8988T (cell line): ENCODE data around the gene C1orf21.
"Not testable (repeated sequence)": the region's sequence is repeated elsewhere in the genome, so short reads cannot be mapped to it uniquely, and the experiment has no call there.

Source experiments
- DNase-seq: peaks from one replicate; pipeline ENCODE4 v3.0.0; 2011

C1orf21 gene, protein sequence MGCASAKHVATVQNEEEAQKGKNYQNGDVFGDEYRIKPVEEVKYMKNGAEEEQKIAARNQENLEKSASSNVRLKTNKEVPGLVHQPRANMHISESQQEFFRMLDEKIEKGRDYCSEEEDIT

DNA sequence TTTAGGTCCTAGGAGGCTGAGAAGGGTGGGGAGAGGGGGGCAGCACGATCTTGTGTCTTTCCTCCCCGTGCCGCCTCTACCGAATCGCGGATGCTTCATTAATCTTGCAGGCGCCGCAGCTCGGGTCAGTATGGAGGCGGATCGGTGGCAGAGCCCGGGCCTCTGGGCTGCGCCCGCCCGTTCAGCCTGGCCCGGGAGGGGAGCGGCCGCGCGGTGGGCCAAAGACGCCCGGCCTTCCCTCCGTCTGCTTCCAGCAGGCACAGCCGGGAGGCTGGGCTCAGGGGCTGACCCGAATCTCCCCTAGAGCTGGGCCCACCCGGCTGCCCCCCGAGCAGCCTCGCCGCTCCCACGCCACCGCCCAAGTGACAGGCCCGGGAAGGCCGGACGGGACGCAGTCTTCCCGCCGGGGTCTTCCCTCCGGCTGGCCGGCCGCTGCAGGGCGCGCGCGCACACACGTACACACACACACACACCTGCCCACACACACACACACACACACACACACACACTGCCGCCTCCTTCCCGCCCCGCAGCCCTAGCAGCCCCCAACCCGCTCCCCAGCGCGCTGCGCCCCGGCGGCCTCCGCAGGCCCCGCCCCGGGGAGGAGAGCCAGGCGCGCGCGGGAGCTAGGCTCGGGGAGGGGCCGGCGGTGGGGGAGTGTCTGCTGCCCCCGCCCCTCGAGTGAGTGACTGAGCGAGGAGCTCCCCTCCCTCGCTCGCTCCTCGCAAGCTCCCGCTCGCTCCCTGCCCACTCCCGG lies at the start of gene C1orf21:
C1orf21 (plus strand) TSS at position 718 of the 757 bp plus-strand sequence. CDS start 90,481 bp downstream, outside the sequence.
- peak; percentile 71 for DNase-seq

DNA sequence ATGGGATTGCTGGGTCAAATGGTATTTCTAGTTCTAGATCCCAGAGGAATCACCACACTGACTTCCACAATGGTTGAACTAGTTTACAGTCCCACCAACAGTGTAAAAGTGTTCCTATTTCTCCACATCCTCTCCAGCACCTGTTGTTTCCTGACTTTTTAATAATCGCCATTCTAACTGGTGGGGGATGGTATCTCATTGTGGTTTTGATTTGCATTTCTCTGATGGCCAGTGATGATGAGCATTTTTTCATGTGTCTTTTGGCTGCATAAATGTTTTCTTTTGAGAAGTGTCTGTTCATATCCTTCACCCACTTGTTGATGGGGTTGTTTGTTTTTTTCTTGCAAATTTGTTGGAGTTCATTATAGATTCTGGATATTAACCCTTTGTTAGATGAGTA lies 49.0 kb upstream of the C1orf21 start:
- not testable (repeated sequence) for DNase-seq

DNA sequence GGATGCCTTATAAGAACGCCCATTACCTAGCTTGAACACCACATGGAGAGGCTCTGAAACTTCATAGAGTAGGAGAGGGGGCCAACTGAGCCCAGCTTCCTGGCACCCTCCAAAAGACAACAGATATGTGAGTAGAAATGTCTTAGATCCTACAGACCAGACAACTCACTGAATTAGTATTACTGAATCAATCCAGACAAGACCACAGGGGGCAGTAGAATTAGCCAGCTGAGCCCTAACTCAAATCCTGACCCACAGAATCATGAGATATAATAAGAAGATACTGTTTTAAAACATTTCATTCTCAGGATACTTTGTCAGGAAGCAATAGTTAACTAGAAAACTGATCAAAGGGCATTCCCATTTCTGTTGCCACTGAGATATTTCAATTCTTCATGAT lies 45.8 kb upstream of the C1orf21 start:
- DNase-seq = no peak

DNA sequence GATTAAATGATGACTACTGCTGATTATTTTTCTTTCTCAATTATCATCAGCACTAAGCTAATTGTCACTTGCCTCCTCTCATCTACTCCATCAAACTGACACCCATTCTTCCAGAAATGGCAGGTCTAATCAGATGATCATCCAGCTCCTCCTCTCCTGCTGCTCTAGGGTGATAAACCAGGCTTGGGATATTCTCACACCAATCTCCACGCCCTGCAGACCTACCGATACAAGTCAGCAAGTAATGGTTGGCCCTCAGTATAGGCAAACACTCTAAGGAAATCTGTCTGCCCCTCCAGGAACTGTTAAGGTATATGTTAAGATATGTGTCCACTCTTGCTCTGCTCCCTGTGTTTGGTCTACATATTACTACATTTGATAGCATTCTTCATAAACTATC lies 36.3 kb upstream of the C1orf21 start:
- no peak for DNase-seq

DNA sequence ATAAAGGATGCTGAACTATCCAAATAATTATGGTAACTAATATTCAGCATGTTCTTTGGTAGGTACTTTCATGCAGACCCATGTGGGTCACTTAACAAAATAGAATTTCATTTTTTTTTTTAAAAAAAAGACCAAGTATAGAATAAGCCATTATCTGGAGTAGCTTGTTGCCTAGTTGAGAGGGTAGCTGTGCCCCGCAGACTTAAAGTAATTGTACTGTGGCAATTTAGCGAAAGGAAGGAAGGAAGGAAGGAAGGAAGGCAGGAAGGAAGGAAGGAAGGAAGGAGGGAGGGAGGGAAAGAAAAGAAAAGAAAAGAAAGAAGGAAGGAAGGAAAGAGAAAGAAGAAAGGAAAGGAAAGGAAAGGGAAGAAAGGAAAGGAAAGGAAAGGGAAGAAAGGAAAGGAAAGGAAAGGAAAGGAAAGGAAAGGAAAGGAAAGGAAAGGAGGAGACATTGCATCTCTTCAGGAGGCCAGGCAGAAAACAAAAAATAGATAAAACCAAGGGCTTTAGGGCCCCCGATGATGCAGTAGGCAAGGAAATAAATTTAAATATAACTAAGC lies 35.3 kb upstream of the C1orf21 start:
- DNase-seq = no peak

DNA sequence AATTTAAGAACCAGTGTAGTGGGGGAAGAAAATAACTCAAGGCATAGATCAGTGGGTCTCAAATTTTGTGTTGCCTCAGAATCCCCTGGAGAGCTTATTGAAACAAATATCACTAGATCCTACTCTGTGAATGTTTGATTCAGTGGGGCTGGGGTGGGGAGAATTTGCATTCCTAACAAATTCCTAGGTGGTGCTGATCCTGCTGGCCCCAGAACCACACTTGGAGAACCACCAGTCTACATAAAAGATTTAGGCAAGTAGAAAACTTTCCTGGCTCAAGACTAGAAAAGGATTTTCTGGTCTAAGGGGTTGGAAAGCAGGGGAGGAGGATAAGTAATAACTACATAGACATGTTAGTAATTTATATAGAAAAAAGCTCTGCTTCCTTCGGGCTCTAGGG lies 34.1 kb upstream of the C1orf21 start:
- DNase-seq = no peak

DNA sequence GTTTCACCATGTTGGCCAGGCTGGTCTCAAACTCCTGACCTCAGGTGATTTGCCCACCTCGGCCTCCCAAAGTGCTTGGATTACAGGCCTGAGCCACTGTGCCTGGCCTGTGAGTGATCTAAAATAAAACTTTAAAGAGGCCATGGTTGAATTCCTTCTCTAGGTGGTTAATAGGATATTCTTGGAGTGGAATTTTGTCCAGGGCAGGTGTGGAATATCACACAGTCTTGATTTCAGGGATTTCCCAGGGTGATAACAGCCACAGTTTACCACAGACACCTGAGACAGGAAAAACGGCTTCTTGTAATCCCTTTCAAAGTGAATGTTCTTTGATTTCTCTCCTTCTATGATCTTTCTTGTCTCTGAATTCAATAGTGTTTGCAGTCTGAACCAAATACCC lies 32.1 kb upstream of the C1orf21 start:
- DNase-seq = no peak

DNA sequence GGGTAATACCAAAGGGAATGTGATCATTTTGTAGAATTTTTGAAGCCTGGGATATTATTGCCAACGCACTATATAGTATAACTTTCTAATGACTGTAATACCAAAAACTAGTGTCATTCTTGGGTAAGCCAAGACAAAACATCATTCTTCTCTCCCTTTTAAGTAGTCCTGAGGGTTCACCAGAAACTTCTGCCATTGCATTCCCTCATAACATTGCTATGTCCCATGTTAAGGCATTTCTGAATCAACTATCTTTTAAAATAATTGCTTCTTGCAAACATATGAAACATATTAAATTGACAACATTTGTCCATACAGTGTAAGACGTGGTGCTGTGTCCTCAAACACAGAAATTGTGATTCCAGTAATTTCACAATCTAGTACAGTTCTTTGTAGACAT lies 29.9 kb upstream of the C1orf21 start:
- DNase-seq = no peak

DNA sequence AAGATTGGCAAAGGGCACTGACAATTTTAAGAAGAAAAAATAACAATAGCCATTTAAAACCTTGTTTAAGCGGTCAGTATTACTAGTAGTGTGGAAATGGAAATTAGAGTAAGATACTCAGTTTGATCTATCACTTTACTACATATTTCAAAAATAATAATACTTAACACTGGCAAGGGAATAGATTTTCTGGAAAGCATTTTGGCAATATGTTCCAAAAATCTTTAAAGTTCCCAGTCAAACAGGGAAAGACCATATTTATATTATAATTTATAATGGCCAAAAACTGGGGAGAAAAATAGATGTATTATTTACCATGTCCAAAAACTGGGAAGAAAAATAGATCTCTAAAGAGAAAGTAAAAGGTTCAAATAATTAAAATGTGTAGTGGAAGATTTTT lies 28.6 kb upstream of the C1orf21 start:
- no peak for DNase-seq

DNA sequence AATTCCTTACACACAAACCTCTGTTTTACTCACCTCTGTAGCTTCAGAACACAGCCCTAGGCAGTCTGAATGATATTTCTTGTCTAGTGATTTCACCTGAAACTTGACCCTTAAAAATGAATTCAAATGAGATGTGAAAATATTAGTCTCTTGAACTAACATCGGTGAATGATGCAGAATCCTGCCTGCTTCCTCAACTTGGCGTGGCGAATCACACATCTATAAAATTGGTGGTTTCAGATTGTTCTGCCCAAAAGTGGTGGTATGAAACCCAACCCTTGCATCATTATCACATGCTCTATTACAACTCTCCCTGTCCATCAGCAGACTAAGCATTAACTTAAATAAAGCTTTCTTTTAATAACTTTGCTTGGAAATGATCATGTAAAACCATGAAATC lies 26.9 kb upstream of the C1orf21 start:
- DNase-seq = no peak

DNA sequence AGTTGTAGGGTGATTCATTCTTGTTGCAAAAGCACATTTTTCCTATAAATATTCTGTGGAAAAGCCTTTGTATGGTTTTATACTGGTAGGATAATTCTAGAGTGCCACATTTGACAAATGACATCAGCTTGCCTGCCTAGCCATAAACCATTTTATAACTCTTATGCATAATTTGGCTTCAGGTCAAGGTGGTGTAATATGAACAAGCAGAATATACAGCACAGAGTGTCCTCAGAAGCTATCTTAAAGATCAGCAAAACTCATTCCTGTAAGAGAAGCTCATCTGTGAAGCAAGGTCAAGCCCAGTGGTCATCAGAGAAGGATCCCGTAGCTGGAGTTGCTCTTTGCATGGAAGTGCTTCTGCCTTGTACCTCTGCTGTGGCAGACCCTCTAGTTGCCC lies 24.0 kb upstream of the C1orf21 start:
- DNase-seq = no peak

DNA sequence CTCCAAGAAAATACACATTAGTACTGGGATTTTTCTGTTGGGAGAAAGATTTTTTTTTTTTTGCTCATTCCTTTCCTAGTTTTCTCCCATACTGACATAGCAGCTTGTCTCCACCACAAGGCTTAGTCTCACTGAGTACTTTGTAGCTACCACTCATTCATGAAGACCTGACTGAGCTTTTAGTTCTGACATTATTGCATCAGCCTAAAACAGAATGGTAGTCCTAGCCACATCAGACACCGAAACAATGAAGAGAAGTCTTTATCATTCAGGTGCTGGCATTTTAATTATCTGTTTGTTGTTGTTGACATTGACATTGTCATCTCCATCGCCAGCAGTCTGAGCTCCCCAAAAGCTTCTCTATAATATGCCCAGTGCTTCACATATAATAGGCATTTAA lies 21.1 kb upstream of the C1orf21 start:
- DNase-seq = no peak

DNA sequence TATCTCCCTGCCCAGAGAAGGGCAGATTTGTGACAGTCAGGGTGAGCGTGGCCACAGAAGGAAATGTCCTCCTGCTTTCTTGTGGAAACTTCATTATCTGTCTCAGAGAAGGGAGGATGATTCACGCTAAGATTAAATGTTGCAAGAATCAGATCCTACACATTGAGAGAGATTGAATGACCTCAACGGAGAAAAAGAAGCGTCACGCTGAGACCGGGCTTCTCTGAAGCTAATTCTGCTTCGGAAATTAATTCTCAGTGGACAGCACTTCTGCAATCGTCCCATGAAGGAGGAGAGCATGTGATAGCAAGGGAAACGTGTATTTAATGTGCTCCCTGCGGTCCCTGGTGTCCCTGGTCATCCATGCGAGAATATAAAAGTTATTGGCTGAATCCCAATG lies 19.8 kb upstream of the C1orf21 start:
- no peak for DNase-seq

DNA sequence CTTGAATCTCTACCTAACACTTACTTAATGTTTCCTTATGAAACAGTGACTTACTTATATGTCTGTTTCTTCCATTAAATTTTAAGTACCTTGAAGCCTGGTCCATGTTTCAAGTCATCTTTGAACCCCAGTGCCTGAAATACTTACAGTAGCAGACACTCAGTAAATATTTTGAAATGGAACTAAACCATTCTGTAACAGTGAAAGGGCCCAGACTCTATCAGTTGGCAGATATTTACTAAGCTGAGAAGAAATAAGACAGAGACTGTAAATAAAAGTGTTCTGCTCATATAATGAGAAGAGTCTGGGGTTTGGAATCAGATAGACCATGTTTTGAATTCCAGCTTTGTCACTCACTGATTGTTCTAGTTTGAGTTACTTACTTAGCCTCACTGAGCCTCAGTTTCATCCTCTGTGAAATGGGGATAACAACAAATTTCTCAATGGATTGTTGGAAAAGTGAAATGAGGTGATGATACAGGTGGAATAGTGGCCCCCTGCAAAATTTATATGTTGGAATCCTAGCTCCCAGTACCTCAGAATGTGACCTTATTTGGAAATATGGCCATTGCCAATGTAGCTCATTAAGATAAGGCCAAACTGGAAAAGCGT lies 19.3 kb upstream of the C1orf21 start:
- DNase-seq = no peak

DNA sequence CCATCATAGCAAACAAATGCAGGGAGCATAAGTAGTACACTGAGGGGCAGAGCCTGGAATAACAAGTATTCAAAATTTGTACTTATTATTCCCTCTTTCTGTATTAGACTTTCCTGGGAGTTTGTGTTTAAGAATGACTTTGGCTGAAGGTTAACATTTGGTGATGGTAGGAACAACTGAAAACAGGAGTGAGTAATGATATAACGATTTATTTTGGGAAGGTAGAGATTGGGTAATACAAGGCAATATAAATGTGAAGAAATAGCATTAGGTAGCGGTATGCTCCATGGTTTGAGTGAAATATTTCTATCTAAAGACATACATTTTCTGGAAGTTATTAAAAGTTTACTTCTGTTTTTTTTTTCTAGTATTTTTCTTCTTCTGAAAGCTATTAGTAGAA lies 18.5 kb upstream of the C1orf21 start:
- no peak for DNase-seq

DNA sequence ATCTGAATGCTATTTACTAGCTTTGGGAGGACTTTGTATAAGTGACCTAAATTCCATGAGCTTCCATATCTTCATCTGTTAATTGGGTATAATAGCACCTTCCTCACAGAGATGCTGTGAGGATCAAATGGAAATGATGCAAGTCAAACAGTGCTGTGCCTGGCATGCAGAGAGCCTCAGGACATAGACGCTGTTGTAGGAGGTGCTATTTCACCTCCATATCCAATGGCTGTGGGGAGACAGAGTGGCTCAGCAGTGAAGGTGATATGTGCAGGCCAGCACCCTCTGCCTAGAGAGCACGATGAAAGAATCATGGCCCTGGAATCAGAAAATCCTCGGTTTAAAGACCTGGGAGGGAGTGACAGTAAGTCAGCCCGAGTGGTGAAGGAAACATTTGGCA lies 16.0 kb upstream of the C1orf21 start:
- DNase-seq = no peak

DNA sequence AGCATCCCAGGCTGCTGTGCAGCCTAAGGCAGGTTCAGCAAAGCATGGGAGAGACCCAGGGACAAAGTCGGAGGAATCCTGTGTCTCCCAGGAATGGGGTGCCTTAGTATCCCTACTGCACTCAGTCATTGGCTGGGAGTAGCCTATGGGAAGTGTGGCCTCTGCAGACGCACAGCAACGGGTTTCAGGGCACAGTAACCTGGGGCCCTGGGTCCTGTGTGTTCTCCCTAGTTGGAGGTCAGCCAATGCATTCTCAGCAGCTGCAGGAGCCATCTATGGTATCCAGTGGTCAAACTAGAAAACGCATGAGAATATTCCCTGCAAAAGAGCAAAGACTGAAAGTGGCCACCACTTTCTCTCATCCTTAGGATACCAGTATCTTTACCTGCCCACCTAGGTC lies 13.7 kb upstream of the C1orf21 start:
- no peak for DNase-seq

DNA sequence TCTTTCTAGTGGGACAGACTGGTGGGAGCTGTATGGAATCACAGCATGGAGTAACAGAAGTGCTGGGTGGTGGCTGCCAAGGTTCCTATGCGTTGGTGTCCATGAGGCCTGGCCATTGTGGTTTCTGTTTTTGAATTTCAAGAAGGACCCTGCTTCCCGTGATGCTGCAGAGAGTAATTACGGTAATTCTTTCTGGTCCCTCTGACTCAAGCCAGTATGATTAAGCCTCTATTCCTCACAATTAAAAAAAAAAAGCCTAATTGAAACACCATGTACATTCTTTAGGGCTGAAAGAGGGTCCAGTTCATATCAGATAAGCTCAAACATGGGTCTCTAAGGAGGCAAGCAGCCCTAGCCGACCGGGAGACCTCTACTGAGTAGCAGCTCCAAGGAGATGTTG lies 10.5 kb upstream of the C1orf21 start:
- DNase-seq = no peak

DNA sequence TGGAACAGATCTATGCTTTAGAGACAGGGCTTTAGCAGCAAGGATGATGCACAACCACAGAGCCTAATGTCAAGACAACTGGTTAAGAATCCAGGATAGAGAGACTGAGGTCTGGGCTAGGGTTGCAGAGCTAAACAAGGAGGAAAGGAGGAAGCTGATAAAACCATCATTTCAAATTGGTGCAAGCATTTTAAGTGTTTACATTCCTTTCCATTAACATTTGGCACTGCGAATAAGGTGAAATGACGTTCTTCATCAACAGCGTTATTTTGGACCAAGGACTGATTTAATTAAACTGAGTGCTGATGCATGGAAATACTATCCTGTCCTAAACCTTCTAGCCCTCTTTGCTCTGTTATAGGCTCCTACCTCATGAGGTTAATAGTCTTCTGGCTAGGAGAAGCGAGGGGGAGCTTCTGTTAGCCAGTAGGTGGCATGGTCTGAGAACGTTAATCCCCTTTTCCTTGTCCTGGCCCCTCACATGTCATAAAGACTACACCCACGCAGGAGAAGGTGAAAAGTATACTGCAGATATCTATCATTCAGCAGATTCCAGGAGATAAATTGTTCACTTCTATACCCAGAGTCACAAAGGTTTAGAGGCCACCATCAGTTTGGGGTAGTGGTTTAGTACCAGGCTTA lies 7.6 kb upstream of the C1orf21 start:
- peak; percentile 19 for DNase-seq

DNA sequence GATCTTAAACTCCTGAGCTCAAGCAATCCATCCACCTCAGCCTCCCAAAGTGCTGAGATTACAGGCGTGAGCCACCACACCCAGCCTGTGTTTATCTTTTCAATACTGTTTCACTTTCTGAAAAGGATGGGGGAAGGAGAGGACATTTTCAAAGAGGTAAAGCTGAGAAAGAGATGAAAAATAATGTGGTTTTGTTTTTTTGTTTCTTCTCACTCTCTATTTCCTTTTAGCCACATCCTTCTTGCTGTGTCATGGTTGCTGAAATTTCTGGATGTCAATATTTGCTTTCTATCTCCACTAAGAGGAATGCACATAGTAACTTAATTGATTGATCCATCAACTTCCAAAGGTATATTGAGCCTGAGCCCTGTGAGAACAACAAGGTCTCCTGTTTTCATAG lies 6.4 kb upstream of the C1orf21 start:
- no peak for DNase-seq

DNA sequence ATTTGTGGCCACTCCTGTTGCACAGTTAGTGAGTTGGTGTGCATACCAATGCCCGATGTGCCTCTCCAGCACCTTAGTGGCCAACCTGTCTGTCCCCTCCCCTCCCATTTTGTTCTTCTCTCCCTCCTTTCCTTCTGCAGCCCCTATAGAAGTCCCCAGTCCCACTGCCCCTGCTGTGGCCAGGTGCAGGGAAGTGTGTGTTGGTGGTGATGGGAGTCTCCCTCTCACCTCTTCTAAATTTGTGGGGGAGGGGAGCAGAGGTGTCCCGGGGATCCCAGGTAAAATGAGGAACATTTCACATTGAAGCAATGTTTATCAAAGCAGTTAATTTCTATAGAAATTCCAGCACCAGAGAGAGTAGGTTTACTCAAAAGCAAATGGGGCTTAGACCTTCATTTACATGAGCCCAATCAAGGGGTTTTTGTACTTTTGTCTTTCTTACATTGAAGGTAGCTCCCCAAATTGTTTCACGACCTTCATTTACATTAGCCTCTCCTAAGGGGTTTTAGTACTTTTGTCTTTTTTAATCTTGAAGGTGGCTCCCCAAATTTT lies 3.0 kb upstream of the C1orf21 start:
- no peak for DNase-seq

DNA sequence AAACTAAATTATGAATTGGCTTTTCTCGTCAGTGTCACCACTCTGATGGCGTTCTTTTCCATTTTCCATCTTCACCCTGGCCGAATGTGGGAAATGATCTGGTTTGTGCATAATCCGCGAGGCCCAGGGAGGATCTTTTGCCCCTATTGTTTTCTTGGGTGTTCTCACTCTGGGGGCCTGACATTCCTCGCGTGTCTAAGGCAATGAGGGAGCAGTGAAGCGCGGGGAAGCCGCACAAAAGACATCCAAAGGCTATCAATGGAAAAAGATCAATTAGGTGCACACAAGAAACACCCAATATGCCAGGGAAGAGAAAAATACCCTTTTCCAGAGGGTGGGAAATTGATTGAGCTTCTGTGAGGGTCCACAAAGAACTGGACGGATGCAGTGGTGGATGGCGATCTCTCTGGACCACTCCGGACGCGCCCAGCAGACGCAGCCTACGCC lies 941 bp upstream of the C1orf21 start:
- no peak for DNase-seq

DNA sequence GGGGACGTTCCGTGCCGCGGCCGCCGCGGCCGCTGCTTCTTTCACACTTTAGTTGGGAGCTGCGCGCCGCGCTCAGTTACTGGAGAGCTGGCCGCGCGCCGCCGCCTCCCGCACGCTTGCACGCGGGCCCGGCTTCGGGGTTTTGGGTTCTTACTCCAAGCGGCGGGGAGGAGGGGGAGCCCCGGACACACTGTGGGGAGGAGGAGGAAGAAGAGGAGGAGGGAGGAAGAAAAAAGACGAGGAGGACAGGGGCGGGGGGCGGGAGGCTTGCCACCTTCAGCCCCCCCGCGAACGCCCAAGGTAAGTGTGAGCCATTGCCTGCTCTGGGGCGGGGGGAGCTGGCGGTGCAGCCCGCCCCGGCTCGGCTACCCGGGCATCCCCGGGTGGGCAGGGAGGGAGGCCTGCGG lies 243 bp downstream of the C1orf21 start:
- DNase-seq = no peak
